ENCODE data around the gene ADSS2.
A peak's percentile ranks its signal among the peaks of the same experiment; 100 is the strongest.
"Not testable (repeated sequence)": the region's sequence is repeated elsewhere in the genome, so short reads cannot be mapped to it uniquely, and the experiment has no call there.

ADSS2 gene

DNA sequence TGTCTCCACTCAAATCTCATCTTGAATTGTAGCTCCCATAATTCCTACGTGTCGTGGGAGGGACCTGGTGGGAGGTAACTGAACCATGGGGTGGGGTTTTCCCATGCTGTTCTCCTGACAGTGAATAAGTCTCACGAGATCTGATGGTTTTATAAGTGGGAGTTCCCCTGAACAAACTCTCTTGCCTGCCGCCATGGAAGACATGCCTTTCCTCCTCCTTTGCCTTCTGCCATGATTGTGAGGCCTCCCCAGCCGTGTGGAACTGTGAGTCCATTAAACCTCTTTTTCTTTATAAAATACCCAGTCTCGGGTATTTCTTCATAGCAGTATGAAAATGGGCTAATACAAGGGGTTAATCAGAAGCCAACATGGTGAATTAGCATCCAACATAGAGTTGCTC lies 86.4 kb downstream of the ADSS2 start:
- DNase-seq (ENCODE audit: low spot score): not testable (repeated sequence)

DNA sequence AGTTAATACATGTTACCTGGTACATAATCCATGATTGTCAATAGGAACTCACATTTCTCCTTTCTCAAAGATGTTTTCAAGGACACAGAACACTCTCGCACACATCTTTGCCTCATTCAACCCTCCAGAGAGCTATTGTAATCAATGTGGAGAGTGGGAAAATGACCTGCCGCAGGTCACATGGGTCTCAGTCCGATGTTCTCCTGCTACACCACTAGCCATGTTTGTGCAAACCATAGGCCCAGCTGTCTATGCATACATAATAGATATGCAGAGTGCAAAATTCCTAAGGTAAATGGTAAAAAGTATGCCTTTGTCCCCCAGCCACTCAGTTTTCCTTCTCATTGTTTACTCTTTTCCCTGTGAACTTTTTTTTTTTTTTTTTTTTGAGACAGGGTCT lies 89.2 kb downstream of the ADSS2 start:
- DNase-seq (ENCODE audit: low spot score): no peak

DNA sequence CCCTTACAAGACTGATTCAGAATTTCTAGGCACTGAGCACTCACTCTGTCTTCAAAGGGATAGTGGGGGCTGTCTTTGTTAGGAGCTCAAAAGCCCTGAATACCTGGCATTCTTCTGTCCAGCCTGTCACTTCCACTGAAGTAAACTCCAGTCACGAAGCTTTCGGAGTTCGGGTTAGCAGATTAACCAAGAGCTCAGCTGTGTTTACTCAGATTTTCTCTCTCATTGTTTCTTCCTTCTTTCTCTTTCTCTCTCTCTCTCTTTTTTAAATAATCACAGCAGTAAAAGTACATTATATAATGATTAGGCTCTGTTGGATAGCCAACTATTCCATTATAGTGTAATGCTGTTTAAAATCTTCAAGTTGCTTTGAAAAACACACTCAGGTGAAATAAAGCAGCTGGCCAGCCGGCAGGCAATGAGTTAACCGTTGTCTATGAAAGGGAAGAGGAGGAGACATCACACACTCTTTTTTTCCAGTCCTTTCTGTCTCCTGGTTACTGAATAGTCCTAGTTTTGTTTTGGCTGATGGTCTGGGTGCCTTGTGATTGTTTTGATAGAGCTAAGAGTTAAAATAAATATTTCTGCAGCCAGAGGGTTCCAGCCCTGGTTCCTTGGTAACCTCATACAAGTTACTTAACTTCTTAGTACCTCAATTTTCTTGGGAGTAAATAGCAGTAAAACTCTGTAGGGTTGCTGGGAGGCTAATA lies 89.8 kb downstream of the ADSS2 start:
- peak; percentile 39 for DNase-seq (ENCODE audit: low spot score)
